Measurements from ENCODE around the gene USP13.

The USP13 gene

DNA sequence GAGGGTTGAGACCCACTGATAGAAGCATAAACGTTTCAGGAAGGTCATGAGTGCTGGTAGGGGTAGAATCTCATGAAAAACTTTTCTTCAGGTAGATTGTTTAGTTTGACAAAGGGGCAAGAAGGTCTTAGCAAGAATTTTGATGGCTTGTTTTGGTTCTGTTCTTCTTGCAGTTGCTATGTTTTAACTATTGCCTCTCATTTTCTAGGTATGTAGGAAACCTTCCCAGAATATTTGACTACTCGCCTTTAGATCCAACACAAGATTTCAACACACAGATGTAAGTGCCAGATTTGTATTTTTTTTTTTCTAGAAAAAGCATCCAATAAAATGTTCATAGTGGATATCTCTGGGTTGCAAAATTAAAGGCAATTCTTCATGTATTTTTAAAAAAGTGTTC lies 77.1 kb downstream of the USP13 start:
- no peak overlapping the region for H3K27ac ChIP-seq

DNA sequence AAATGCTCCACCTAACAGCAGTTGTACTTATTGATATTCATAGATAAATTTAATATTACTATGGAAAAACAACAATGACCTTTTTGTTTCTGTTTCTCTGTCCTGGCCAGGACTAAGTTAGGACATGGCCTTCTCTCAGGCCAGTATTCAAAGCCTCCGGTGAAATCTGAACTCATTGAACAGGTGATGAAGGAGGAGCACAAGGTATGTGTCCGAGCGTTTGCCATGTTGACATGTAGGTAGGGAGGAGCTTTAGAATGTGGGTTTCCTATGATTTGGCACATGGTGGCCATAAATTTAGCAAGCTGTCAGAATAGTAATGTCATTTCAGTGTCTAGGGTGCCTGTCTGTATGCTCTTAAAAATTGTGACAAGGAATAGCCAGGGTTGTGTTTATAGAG lies 77.7 kb downstream of the USP13 start:
- no peak overlapping the region for H3K27ac ChIP-seq
- TF ChIP-seq, protein P1, sequence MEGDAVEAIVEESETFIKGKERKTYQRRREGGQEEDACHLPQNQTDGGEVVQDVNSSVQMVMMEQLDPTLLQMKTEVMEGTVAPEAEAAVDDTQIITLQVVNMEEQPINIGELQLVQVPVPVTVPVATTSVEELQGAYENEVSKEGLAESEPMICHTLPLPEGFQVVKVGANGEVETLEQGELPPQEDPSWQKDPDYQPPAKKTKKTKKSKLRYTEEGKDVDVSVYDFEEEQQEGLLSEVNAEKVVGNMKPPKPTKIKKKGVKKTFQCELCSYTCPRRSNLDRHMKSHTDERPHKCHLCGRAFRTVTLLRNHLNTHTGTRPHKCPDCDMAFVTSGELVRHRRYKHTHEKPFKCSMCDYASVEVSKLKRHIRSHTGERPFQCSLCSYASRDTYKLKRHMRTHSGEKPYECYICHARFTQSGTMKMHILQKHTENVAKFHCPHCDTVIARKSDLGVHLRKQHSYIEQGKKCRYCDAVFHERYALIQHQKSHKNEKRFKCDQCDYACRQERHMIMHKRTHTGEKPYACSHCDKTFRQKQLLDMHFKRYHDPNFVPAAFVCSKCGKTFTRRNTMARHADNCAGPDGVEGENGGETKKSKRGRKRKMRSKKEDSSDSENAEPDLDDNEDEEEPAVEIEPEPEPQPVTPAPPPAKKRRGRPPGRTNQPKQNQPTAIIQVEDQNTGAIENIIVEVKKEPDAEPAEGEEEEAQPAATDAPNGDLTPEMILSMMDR (conservative IDR thresholded peaks at IDR 0.05): no peak

More for the DNA sequence above, 77.1 kb downstream of the USP13 start:
- TF ChIP-seq, protein P1 (conservative IDR thresholded peaks at IDR 0.05): no peak

DNA sequence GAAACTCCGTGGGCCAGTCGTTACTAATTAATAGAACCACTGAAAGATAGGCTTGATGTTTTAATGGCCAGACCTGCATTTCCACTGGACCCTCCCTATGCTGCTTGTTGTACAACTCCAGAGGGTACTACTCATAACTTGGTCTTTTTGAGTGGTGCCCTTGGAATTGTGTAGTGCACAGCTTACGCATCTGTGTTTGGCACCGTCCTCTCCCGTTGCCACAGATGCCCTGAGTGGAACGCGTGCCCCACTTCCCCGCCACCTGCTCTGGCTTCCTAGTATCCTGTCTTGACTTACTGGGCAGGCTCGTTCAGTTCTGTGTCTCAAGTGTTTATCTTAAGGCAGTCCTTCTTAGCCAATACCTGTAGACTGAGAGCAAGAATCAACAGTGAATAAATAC lies 78.7 kb downstream of the USP13 start:
- TF ChIP-seq, protein P1 (conservative IDR thresholded peaks at IDR 0.05): no peak
- no peak overlapping the region for H3K27ac ChIP-seq

DNA sequence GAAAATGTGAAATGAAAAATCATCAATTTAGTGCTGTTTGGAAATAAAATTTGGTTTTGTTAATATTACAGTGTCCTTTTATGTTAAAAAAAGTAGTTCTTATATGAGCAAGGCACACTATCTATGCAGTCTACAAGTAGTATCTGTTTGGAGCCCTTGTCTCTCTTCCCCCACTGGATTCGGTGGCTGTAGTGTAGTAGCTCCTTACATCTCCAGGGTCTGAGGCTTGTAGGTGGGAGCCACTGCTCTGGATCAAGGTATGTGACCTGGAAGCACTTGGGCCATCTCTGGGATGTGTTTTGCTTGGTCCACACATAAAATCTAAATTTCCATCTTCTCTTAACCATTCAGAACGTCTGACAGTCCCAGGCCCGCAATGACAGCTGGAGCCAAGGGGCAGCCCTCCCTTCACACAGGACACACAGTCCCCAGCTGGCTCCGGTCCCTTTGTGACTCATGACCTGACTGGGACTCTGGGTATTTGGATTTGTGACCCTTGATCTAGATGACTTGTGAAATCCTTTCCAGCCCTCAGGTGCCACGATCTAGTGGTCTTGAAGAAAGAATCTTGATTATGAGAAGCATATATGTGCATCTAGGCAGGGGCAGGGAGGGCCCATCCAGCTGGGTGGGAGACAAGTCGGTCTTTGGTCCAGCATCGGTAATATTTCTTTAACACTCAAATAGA lies 80.0 kb downstream of the USP13 start:
- TF ChIP-seq, protein P1 (conservative IDR thresholded peaks at IDR 0.05): no peak

DNA sequence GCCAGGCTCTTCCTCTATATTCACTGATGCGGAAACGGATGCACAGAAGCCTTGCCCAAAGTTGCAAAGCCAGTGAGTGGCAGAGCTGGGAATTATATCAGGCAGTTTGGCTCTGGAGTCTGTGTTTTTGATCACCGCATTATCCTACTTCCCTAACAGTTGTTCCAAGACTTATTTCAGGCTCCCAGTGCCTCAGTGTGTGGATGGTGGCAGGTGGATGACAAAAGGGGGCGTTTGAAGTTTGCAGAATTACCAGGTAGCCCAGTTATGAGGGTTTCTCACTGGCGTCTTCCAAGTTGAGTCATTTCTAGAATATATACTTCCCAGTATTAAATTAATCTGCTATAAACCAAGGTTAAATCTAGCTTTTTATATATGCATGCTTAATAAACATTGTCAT lies 81.0 kb downstream of the USP13 start:
- TF ChIP-seq, protein P1 (conservative IDR thresholded peaks at IDR 0.05): no peak
- H3K27ac ChIP-seq: no peak overlapping the region

More for the DNA sequence above, 80.0 kb downstream of the USP13 start:
- H3K27ac ChIP-seq: no peak overlapping the region

DNA sequence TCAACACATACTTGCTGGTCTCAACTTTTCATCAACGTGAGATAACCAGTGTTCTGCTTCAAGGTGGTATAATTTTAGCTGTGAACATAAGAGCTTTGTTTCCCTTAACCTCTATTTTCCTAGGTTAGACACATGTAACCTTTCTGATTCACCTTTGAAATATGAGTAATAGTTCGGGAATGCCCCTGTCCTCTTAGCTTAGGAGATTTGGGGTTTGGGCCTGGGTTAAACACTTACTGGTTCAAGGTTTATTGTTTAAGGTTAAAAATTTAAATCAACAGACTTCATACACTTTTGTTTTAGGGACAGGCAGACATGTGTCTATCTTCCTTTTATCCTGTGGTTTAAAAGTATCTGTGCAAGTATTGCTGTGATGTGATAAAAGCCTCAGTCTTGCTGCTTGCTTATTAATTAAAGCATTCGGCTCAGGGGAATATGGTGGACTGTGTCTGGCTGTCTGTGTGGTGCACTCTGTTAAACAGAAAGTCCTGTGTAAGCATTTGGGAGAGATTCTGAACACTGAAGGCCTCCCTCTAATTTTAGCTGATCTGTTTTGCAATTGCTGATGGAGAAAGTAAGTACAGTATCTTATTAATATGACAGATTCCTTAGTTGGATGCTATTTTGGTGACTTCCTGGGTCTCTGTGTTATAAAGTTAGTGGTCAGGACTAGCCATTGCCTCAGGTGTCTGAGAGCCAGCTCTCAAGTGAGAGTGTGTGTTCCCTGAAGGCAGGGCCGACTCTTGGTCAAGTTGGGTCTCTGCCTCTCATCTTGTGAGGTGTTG lies 81.8 kb downstream of the USP13 start:
- H3K27ac ChIP-seq: no peak overlapping the region
- TF ChIP-seq, protein P1 (conservative IDR thresholded peaks at IDR 0.05): no peak

DNA sequence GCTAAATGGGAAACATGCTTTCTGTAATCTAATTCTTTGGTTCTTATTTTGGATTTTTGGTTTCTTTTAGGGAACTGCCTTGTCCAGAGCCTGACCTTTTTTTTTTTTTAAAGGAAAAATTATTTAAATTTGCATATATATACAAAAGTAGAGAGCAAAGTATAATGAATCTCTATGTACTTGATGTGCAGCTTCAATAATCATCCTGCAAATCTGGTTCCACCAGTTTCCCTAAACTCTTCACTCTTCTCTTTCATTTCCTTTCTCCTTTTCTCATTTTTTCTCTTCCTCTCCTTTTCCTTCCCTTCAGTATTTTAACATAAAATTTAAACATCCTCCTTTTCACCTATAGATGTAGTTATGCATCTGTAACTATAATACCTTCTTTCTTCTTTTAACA lies 82.5 kb downstream of the USP13 start:
- TF ChIP-seq, protein P1 (conservative IDR thresholded peaks at IDR 0.05): no peak
- H3K27ac ChIP-seq: no peak overlapping the region
